SK-MEL-5 (cell line): ENCODE measurements around the gene PDLIM7. TPM values are rescaled to one million over a fixed set of nuclear protein-coding genes. Genes with fewer than 3 reads are reported as not detected.

Source experiments
- DNase-seq: peaks from one replicate; pipeline ENCODE4 v3.0.0-alpha.2; 2016; ENCODE audit warnings: low read depth, low spot score
- in situ Hi-C: cut with HindIII; loops from 2 replicates; pipeline ENCODE4 v1.10.0; 2016; ENCODE audit warnings: low sequenced_read_pairs, high pct_unique_total_duplicates, low pct_unique_long_range_greater_than_20kb
- total RNA-seq: library from RNA; depleted of rRNA; stranded (reverse); fragments of >200 nt; shearing (Covaris generic); gene quantifications from 2 replicates; pipeline ENCODE4 v1.2.3, GENCODE V29; 2014

PDLIM7 gene
- total RNA-seq, 1 experiment from 2014 or later = 15.8 TPM

GRCh38 chr5:177455661-177456590 lies 41.5 kb downstream of the PDLIM7 start:
- peak; percentile 77 for DNase-seq

GRCh38 chr5:177455036-177455660 lies 42.3 kb downstream of the PDLIM7 start:
- in situ Hi-C loops = no loop called here
- no peak for DNase-seq

More at GRCh38 chr5:177455661-177456590, 41.5 kb downstream of the PDLIM7 start:
- in situ Hi-C loops = no loop called here

- DNase-seq = peak; percentile 78
- in situ Hi-C loops = no loop called here
Measured at GRCh38 chr5:177454397-177455035, 42.9 kb downstream of the PDLIM7 start.

GRCh38 chr5:177453852-177454396 lies 43.5 kb downstream of the PDLIM7 start:
- in situ Hi-C loops = no loop called here
- no peak for DNase-seq

- DNase-seq = peak; percentile 30
- in situ Hi-C loops = no loop called here
Measured at GRCh38 chr5:177452688-177453638, 44.4 kb downstream of the PDLIM7 start.

- in situ Hi-C loops = no loop called here
- DNase-seq = no peak
Measured at GRCh38 chr5:177450667-177451424, 46.6 kb downstream of the PDLIM7 start.

- in situ Hi-C loops = no loop called here
- no peak for DNase-seq
Measured at GRCh38 chr5:177449140-177450061, 48.0 kb downstream of the PDLIM7 start.

- no peak for DNase-seq
- in situ Hi-C loops = no loop called here
Measured at GRCh38 chr5:177448244-177448950, 49.0 kb downstream of the PDLIM7 start.

GRCh38 chr5:177447611-177448243 lies 49.7 kb downstream of the PDLIM7 start:
- DNase-seq = peak; percentile 97
- in situ Hi-C loops = no loop called here

- DNase-seq = peak; percentile 52
- in situ Hi-C loops = no loop called here
Measured at GRCh38 chr5:177447066-177447610, 50.3 kb downstream of the PDLIM7 start.

GRCh38 chr5:177446200-177447065 lies 51.0 kb downstream of the PDLIM7 start, which contains the start of gene PRR7:
Gene PRR7, plus strand, starts transcription at chr5:177446814. Its CDS starts 8,254 bp downstream, at chr5:177455068.
- peak; percentile 63 for DNase-seq
- in situ Hi-C loops = no loop called here

GRCh38 chr5:177445917-177446199 lies 51.5 kb downstream of the PDLIM7 start:
- in situ Hi-C loops = no loop called here
- no peak for DNase-seq

- in situ Hi-C loops = no loop called here
Measured at GRCh38 chr5:177445052-177445916, 52.1 kb downstream of the PDLIM7 start.

More at GRCh38 chr5:177445052-177445916, 52.1 kb downstream of the PDLIM7 start:
- DNase-seq = no peak
